ENCODE results near the gene NOL8.

- TF ChIP-seq POLR2AphosphoS5 (IDR thresholded peaks at IDR 0.05; ENCODE audit: low read depth, low read length) (peak; percentile 84), SIN3A (IDR thresholded peaks at IDR 0.05; ENCODE audit: borderline replicate concordance, insufficient read depth, low read length) (0 out of 2 replicates have a peak, but pooled peaks have one; percentile 62), TAF1 (IDR thresholded peaks at IDR 0.05; ENCODE audit: borderline replicate concordance, insufficient read depth, low read length) (peak; percentile 88), REST (IDR thresholded peaks at IDR 0.05; ENCODE audit: insufficient read depth in 1 of 2, low read depth in 2 of 2, low read length in 2 of 2) (no peak; a peak in 1 of 4 replicates)
These were observed 31.5 kb downstream of the NOL8 start, which contains the start of gene IARS1 for GRCh38 chr9:92293452-92294296.
